Large intestine (tissue), 3 donors: ENCODE measurements around the gene CNTNAP2. TPM values are rescaled to one million over a fixed set of nuclear protein-coding genes. Genes with fewer than 3 reads are reported as not detected.

Experiments used
- DNase-seq, 2 donors: peaks; one replicate each; pipeline versions ENCODE4 v3.0.0 to v3.0.0-alpha.2; 2013
- H3K27ac ChIP-seq: one replicate; pipeline ENCODE4 v1.5.1; 2013; ENCODE audit warnings: low read length
- H3K27me3 ChIP-seq: 2 replicates; pipeline ENCODE4 v1.6.1; 2013; ENCODE audit warnings: low read length; ENCODE audit not compliant: control insufficient read depth, insufficient read depth
- H3K36me3 ChIP-seq: 2 replicates; pipeline ENCODE4 v1.6.1; 2013; ENCODE audit warnings: low read length; ENCODE audit not compliant: control insufficient read depth, insufficient read depth
- H3K4me1 ChIP-seq: one replicate; pipeline ENCODE4 v1.6.1; 2013; ENCODE audit warnings: low read length; ENCODE audit not compliant: control insufficient read depth, insufficient read depth
- H3K4me3 ChIP-seq: one replicate; pipeline ENCODE4 v1.5.1; 2013; ENCODE audit warnings: low read length
- H3K9me3 ChIP-seq: one replicate; pipeline ENCODE4 v1.6.1; 2013; ENCODE audit warnings: mild to moderate bottlenecking, low read depth, low read length, moderate library complexity; ENCODE audit not compliant: control insufficient read depth
- WGBS: methylation state at CpG from one replicate; pipeline ENCODE4 v1.1.5; 2013; ENCODE audit warnings: low lambda C conversion rate; ENCODE audit not compliant: insufficient coverage; 5-methylcytosine and 5-hydroxymethylcytosine counted together
- polyA plus RNA-seq: library from polyadenylated mRNA; unstranded; fragments of 120-200 nt; gene quantifications from one replicate; pipeline ENCODE4 v1.2.1, GENCODE V29; 2013

The CNTNAP2 gene
- polyA plus RNA-seq, 1 donor = 12.9 TPM

DNA sequence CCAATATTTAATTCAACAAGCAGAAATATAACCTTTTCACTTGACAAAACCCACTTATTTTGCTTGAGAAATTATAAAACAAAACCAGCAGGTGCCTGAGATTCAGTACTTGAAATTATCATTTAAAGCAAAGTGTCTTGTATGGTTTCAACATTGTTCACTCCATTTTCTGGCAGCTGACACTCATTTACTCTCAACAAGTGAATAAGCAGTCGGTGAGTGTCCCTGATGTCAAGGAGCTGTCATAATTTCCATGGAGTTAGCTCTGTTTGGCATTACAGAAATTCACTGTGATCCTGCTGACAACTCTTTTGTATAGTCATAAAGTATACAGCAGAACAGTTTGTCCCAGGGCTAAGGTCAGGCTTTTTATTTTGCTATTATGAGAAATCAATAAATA is 490.0 kb downstream of the CNTNAP2 start:
- H3K27ac ChIP-seq = no peak overlapping the region
- H3K4me1 ChIP-seq = no peaks in the 10 kb centered on the region
- no peaks in the 10 kb centered on the region for H3K27me3 ChIP-seq
- DNase-seq = no peak
- H3K9me3 ChIP-seq = no peaks in the 10 kb centered on the region
- H3K36me3 ChIP-seq = no peaks in the 10 kb centered on the region
- WGBS = no CpG with 5 or more reads among the region's 1 CpG
- H3K4me3 ChIP-seq = no peak overlapping the region

DNA sequence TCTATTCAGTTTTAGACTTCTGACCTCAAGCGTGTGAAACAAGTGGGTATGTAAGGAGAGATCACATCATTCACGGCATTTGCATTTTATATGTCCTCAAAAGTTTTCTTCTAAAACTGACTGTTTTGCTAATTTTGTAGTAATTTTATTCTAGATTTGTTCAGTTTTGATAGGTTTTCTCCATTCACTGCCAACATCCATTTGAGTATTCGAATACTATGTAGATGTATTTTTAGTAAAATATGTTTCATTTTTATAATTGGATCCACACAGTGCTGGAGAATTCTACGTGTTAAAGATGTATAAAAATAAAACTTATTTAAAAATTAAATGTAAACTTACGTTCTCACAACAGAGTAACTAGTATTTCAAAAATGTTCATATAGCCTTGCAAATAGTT is 503.0 kb downstream of the CNTNAP2 start:
- no peak for DNase-seq

DNA sequence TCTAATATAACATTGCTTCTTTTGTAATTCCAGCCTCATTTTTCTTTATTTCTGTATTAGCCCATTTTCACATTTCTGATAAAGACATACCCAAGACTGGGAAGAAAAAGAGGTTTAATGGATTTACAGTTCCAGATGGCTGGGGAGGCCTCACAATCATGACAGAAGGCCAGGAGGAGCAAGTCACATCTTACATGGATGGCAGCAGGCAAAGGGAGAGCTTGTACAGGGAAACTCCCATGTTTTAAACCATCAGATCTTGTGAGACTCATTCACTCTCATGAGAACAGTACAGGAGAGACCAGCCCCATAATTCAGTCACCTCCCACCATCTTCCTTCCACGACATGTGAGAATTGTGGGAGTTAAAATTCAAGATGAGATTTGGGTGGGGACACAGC is 510.3 kb downstream of the CNTNAP2 start:
- no CpG with 5 or more reads among the region's 1 CpG for WGBS
- Histone ChIP-seq H3K36me3 (no peaks in the 10 kb centered on the region), H3K4me1 (no peaks in the 10 kb centered on the region), H3K27ac (no peak overlapping the region), H3K4me3 (no peak overlapping the region), H3K9me3 (no peaks in the 10 kb centered on the region), H3K27me3 (no peaks in the 10 kb centered on the region)
- no peak for DNase-seq

More for the DNA sequence above, 503.0 kb downstream of the CNTNAP2 start:
- Histone ChIP-seq H3K27ac (no peak overlapping the region), H3K9me3 (no peaks in the 10 kb centered on the region), H3K4me1 (no peaks in the 10 kb centered on the region), H3K4me3 (no peak overlapping the region), H3K36me3 (no peaks in the 10 kb centered on the region), H3K27me3 (no peaks in the 10 kb centered on the region)
- 79% methylated on average over 3 of the region's 5 CpGs for WGBS

DNA sequence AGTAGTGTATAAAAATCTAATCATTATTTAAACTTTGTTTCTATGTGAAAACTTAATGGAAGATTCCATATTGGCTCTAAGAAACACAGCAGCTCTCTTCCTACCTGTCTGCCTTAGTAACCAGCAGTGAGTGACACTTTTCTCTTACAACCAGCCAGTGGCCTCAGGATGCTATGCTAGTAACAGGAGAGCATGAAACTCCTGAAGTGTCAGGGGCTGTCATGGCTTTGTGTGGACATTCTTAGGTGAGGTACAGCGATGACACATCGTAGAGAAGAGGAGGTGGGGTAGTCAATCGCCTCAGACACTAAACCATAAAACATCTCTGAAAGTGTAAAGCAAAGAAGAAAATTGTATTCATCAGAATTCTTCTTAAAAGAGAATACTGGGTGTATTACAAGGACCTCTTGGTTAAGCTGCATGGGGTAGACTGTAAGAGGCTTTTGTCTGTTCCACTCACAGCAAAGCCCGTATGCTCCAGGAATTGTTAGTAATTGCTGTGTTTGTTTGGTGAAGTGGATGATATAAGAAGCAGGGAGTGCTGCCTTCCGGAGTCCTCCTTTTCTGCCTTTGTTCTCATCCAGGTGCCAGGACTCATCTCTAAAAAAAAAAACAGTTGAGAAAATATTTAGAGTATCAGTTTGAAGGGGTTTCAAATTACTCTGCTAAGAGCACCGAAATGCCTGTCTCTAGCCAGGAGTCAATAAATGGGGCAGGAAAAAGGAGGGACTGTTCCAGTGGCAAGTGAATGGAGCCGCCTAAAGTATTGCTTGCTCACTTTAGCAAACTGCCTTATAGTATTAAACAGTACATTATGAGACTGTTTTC is 518.8 kb downstream of the CNTNAP2 start:
- DNase-seq = no peak
- H3K4me3 ChIP-seq = no peak overlapping the region
- WGBS = 0% methylated on average over 1 of the region's 7 CpGs
- H3K9me3 ChIP-seq = no peaks in the 10 kb centered on the region
- H3K4me1 ChIP-seq = no peaks in the 10 kb centered on the region
- H3K27ac ChIP-seq = no peak overlapping the region
- H3K36me3 ChIP-seq = no peaks in the 10 kb centered on the region
- no peaks in the 10 kb centered on the region for H3K27me3 ChIP-seq

DNA sequence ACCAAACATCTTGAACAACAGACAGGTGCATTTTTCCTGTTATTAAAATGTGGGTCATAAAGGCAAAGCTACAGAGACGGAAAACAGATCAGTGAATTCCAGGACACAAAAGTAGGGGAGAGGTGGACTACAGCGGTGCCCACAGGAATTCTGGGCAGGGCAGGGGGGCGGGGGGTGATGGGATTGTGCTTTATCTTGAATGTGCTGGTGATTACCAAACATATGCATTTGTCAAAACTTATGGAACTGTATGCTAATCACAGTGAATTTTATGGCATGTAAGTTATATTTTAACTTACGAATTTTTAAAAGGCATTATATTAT is 519.4 kb downstream of the CNTNAP2 start:
- Histone ChIP-seq H3K36me3 (no peaks in the 10 kb centered on the region), H3K9me3 (no peaks in the 10 kb centered on the region), H3K4me1 (no peaks in the 10 kb centered on the region), H3K27me3 (no peaks in the 10 kb centered on the region), H3K27ac (no peak overlapping the region), H3K4me3 (no peak overlapping the region)
- DNase-seq = no peak
- no CpG with 5 or more reads among the region's 4 CpGs for WGBS

DNA sequence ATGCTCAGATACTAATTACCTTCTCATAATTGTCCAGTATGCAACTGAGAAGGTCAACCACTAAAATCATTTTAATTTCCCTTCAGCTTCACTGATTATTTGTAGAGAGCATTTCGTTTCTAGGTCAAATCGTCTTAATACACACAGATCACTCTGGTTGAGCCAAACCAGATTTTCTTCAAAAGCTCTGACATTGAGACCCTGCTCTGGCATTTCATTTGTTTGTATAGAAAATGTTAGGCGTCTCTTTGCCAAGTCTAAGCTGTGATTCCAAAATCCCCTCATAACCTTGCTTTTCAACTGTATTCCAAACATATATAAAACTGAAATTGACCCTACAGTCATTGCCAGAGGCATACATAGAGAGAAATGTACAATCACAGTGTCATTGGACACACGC is 520.0 kb downstream of the CNTNAP2 start:
- 20% methylated on average over 1 of the region's 4 CpGs for WGBS
- Histone ChIP-seq H3K27me3 (no peaks in the 10 kb centered on the region), H3K36me3 (no peaks in the 10 kb centered on the region), H3K27ac (no peak overlapping the region), H3K4me3 (no peak overlapping the region), H3K4me1 (no peaks in the 10 kb centered on the region), H3K9me3 (no peaks in the 10 kb centered on the region)
- DNase-seq = no peak

DNA sequence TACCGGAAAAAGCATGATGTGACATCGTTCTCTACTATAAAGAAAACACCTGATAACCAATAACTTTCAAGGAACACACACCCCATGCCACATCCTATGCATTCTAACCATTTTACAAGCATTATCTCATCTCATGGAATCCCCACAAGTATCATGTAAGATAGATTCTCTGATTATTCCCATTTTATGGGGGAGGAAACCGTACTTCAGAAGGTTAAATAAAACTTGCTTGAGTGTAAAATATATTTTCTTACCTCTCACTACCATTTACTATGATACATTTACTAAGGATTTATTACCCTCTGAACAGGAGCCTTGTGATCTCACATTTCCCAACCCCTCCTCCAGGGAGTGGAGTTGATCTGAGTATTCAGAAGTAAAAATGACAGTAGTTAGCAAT is 522.7 kb downstream of the CNTNAP2 start:
- 100% methylated on average over 1 of the region's 3 CpGs for WGBS
- no peaks in the 10 kb centered on the region for H3K27me3 ChIP-seq
- H3K4me1 ChIP-seq = no peaks in the 10 kb centered on the region
- no peak for DNase-seq
- no peak overlapping the region for H3K27ac ChIP-seq
- no peak overlapping the region for H3K4me3 ChIP-seq
- H3K36me3 ChIP-seq = no peaks in the 10 kb centered on the region
- no peaks in the 10 kb centered on the region for H3K9me3 ChIP-seq

DNA sequence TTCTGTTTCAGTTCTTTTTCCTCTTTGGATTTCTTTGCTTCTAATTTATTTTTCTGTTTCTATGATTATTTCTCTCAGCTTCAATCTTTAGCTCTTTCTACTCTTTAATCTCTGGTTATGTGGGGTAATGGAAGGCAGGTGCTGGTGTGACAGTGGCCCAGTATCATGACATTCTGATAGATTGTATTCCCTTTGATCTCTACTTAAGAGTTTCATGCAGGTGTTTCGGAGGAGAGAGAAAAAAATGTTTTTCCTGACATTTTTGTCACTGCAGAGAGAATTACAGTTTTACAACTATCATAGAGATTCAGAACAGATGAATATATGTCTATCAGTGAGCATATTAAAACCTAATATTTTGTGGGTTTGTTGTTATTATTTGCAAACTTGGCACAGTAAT is 524.9 kb downstream of the CNTNAP2 start:
- H3K9me3 ChIP-seq = no peaks in the 10 kb centered on the region
- no CpG with 5 or more reads among the region's 1 CpG for WGBS
- no peak overlapping the region for H3K27ac ChIP-seq
- no peaks in the 10 kb centered on the region for H3K4me1 ChIP-seq
- DNase-seq = no peak
- no peaks in the 10 kb centered on the region for H3K36me3 ChIP-seq
- H3K4me3 ChIP-seq = no peak overlapping the region
- H3K27me3 ChIP-seq = no peaks in the 10 kb centered on the region

DNA sequence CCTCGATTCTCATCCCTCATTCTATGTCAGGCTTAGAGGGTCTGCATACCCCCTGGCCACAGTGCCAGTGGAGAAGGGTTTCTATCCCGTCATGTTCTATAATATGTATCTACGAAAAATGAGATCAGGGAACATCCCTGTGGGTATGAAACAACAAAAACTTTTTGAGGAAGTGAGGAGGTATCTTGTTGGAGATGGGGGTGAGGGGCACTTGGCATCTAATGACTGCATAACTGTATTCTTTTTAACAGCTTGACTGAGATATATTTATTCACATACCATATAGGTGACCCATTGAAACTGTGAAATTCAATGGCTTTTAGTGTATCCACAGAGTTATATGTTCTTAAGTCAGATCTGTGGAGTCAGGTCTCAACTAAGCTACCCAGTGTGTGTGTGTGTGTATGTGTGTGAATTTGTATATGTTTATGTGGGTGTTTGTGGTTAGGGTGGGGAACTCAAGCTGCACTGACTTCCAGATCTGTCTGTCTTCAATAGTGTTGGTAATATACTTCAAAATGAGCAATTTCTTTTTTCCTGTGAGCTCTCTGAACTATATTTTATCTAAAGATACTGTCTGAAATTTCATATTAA is 528.9 kb downstream of the CNTNAP2 start:
- Histone ChIP-seq H3K4me1 (no peaks in the 10 kb centered on the region), H3K27me3 (no peaks in the 10 kb centered on the region), H3K4me3 (no peak overlapping the region), H3K36me3 (no peaks in the 10 kb centered on the region), H3K9me3 (no peaks in the 10 kb centered on the region), H3K27ac (no peak overlapping the region)
- no peak for DNase-seq
- WGBS = no CpG with 5 or more reads among the region's 3 CpGs

DNA sequence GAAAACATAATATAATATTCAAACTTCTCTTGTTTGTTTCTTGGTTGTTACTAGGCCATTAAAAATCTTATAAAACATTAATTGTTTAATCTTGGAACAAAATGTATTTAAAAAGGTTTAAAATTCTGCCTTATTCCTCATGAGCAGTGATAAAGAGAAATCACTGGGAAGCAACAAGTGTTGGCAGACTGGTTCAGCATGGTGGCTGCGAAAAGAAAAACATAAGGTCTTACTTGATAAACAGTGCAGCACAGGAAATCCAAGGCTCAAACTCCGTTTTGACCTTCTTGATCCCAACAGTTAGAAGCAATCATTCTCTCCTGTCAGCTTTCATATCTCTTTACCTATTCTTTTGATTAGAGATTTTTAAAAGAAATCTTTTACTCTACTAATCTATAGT is 530.8 kb downstream of the CNTNAP2 start:
- Histone ChIP-seq H3K27me3 (no peaks in the 10 kb centered on the region), H3K27ac (no peak overlapping the region), H3K4me1 (no peaks in the 10 kb centered on the region), H3K9me3 (no peaks in the 10 kb centered on the region), H3K4me3 (no peak overlapping the region), H3K36me3 (no peaks in the 10 kb centered on the region)
- DNase-seq = no peak
- WGBS = 28% methylated on average over 2 of the region's 2 CpGs

DNA sequence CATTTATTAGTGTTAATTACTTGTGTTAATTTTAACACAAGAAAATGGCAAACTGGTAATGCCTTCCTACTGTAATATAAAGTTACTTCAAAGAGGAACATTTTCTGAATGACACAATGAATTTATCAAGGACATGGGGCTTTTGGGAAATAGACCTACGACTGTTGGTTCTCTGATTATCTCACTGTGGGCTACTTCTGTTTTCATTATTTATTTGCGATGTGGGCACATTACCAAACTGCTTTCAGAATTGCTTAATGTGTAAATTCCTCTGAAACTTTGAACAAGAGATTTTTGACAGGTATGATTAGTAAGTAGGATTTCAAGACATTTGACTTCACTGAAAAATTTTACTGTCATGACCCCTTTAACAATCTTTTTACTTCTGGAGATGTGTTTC is 535.6 kb downstream of the CNTNAP2 start:
- 58% methylated on average over 2 of the region's 2 CpGs for WGBS
- Histone ChIP-seq H3K36me3 (no peaks in the 10 kb centered on the region), H3K9me3 (no peaks in the 10 kb centered on the region), H3K4me1 (no peaks in the 10 kb centered on the region), H3K4me3 (no peak overlapping the region), H3K27ac (no peak overlapping the region), H3K27me3 (no peaks in the 10 kb centered on the region)
- no peak for DNase-seq
